Tibial artery (tissue), 4 donors: ENCODE results near the gene AMT.

ENCODE experiments used
- DNase-seq, 2 donors: peaks; one replicate each; pipeline ENCODE4 v3.0.0-alpha.2; 2019
- H3K27ac ChIP-seq, 2 donors: fragments of 200-600 bp; sonication (generic) in 1 of 2; 1 replicate in 1 of 2; 2 replicates in 1 of 2; pipeline ENCODE4 v1.5.1; 2018 to 2019; ENCODE audit warnings: mild to moderate bottlenecking in 1 of 2
- H3K27me3 ChIP-seq, 2 donors: fragments of 200-600 bp; sonication (generic) in 1 of 2; one replicate each; pipeline versions ENCODE4 v1.5.1 to v1.6.0; 2016 to 2019
- H3K36me3 ChIP-seq, 3 donors: fragments of 200-600 bp; sonication (generic) in 2 of 3; one replicate each; pipeline ENCODE4 v1.5.1; 2016 to 2019; ENCODE audit warnings: mild to moderate bottlenecking in 2 of 3
- H3K4me1 ChIP-seq, 4 donors: fragments of 200-600 bp; sonication (generic) in 2 of 4; 1 replicate in 3 of 4; 2 replicates in 1 of 4; pipeline ENCODE4 v1.5.1; 2016 to 2019
- H3K4me3 ChIP-seq, 2 donors: fragments of 200-600 bp; sonication (generic) in 1 of 2; 1 replicate in 1 of 2; 2 replicates in 1 of 2; pipeline ENCODE4 v1.5.1; 2018 to 2019; ENCODE audit warnings: mild to moderate bottlenecking in 2 of 2
- H3K9me3 ChIP-seq, 3 donors: fragments of 200-600 bp; sonication (generic) in 1 of 3; one replicate each; pipeline ENCODE4 v1.5.1; 2016 to 2019
- CTCF ChIP-seq, 2 experiments: fragments of 200-600 bp in 1 of 2; fragments of 450-650 bp in 1 of 2; IDR thresholded peaks; one replicate each; pipeline ENCODE4 v1.5.1; 2017 to 2019; ENCODE audit warnings: antibody characterized with exemption in 2 of 2, mild to moderate bottlenecking in 1 of 2, moderate library complexity in 1 of 2
- intact Hi-C: fragments of 100-400 bp; cut with DNase I; formaldehyde crosslinking; loops from one replicate; pipeline ENCODE4 v1.15.0; 2023; ENCODE audit warnings: low total_unique reads

Gene AMT, protein sequence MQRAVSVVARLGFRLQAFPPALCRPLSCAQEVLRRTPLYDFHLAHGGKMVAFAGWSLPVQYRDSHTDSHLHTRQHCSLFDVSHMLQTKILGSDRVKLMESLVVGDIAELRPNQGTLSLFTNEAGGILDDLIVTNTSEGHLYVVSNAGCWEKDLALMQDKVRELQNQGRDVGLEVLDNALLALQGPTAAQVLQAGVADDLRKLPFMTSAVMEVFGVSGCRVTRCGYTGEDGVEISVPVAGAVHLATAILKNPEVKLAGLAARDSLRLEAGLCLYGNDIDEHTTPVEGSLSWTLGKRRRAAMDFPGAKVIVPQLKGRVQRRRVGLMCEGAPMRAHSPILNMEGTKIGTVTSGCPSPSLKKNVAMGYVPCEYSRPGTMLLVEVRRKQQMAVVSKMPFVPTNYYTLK

DNA sequence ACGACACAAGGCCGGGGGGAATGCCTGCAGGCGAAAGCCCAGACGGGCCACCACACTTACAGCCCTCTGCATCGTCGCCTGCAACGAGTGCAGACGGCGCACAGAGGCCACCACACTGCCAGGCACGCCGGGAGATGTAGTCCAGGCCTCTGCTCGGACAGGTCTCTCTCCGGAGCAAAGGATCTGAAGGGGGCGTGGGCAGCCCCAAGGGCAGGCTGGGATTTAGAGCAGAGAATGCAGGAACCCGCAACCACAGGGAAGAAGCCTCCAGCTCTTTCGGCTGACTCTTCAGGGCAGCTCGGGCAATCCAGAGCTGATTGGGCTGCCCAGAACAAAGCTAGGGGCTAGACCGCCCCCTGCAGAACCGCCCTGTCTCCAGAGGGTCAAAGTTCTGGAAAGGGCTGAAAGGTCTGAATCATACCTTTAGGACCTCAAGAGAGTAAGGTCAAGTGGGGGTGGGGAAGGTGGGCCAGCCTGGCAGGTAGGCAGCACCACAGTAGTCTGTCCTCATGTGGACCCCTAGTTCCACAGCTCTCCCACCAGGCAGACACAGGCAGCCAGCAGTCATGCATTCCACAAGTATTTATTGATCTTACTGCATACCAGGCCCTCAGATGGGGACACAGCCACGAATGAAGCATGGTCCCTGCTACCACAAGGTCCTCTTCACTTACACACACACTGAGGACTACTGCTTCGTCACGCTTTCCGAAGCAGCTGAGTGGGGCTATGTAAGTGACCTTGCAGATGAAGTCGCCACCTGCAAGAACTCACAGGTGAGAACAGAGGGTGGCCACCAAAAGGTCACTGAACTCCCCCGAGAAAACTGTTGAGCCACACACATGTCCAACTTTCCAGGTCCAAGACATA is at the start of gene AMT:
Gene AMT (minus strand): TSS at position 95 of the 870 bp plus-strand sequence. CDS start 23 bp downstream, at position 72.
- peaks cover 0 to 56% (median 17%) of the 10 kb centered on the region in 3 donors for H3K36me3 ChIP-seq
- no peak for DNase-seq
- H3K4me3 ChIP-seq: peak within 1 kb of the TSS; percentile 39 to 44
- H3K9me3 ChIP-seq: no peaks in the 10 kb centered on the region
- H3K4me1 ChIP-seq: peaks cover 0 to 19% (median 12%) of the 10 kb centered on the region in 4 donors
- H3K27me3 ChIP-seq: no peaks in the 10 kb centered on the region
- peak within 1 kb of the TSS in 1 of 2 donors; percentile 69 for H3K27ac ChIP-seq
- TF ChIP-seq CTCF (IDR thresholded peaks at IDR 0.05): no peak
- intact Hi-C loops: no loop called here

DNA sequence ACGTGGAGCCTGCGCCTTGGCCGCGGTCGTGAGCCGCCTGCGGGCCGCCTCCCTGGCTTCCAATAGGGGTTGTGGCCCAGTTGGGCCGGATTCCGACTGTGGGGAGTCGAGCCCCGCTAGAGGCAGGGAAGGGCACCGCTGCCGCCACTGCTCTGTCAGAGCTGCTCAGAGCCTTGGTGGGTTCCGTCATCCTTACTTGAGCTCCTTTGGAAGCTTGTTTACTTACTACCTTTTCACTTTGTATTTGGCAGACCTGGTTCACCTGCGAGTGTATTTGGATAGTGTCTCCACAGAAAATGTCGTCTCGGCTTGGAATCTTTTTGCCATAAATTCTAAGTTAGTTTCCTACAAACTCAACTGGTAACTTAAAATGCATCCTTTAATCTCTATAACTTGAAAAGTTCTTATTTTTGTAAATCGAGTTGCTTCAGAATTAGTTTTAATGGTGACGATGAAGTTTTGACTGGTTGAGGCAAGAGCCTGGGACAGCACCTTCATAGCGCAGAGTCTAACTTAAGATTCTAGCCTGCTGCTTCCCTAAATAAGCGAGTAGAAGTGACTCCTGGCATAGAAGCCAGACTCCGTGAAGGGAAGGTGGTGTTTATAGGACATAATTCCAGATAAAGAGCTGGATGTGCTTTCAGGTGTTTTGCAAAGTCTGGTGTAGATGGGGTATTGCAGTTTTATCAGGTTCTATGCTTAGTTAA is 48.6 kb upstream of the AMT start:
- intact Hi-C loops: no loop called here
- Histone ChIP-seq H3K4me1 (peaks cover 0 to 44% (median 25%) of the 10 kb centered on the region in 4 donors), H3K36me3 (no peaks in the 10 kb centered on the region), H3K4me3 (peak overlapping the region; percentile 68 to 72), H3K27me3 (no peaks in the 10 kb centered on the region), H3K9me3 (no peaks in the 10 kb centered on the region), H3K27ac (peak overlapping the region; percentile 91 to 92)
- no peak for DNase-seq
- TF ChIP-seq CTCF (IDR thresholded peaks at IDR 0.05): no peak

- DNase-seq: peak; percentile 99 to 100
- H3K27me3 ChIP-seq: no peaks in the 10 kb centered on the region
- peak within 1 kb of the TSS; percentile 68 to 72 for H3K4me3 ChIP-seq
- intact Hi-C loops: no loop called here
- peaks cover 0 to 37% (median 26%) of the 10 kb centered on the region in 4 donors for H3K4me1 ChIP-seq
- no peak for TF ChIP-seq CTCF (IDR thresholded peaks at IDR 0.05)
- H3K9me3 ChIP-seq: no peaks in the 10 kb centered on the region
- H3K27ac ChIP-seq: peak within 1 kb of the TSS; percentile 91 to 95
- H3K36me3 ChIP-seq: no peaks in the 10 kb centered on the region
Observed at GRCh38 chr3:49469936-49470713, 47.9 kb upstream of the AMT start, which contains the start of gene DAG1. Gene DAG1 (plus strand): TSS chr3:49470267. CDS start chr3:49510535, 40,268 bp downstream.

DNA sequence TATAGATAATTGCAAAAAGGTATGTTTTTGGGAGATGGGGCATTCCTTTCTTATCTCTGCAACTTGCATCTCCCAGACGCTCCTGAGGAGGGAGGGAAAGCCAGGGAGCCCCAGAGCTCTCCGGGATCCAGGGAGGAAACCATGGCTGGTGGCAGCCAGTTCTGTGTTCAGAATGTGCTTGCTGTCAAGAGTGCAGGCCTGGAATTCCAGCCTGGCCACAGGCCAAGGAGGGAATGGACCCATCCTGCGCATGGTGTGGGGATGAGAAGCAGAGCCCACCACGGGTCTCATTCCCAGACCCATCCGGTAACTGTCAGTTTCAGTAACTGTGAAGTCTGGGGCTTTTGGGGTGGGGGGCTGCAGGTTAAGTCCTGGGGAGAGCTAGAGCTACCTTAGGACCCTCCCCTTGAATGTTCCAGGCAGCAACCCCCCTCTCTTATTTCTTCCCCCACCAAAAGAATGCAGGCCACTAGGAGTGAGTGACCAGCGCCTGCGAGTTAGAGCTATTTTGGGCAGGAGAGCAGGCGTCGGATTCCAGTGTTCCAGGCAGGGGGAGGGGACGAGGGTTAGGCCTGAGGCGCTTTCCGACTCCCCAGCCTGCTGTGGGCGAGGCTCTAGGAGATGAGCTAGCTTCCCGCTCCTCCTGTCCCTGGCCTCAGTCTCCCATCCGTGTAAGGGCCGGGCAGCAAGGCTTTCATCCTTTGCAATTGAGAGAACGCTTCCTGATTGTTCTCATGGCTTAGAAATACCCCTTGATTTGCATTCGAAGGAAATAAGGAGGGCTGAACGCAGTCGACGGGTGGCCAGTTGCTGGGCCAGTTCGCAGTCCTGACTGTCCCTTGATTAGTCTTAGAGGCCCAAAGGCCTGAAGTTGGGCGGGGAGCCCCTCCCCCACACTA is 47.0 kb upstream of the AMT start:
- Histone ChIP-seq H3K27me3 (no peaks in the 10 kb centered on the region), H3K4me1 (peaks cover 0 to 35% (median 27%) of the 10 kb centered on the region in 4 donors), H3K36me3 (no peaks in the 10 kb centered on the region), H3K27ac (peak overlapping the region; percentile 91 to 95), H3K9me3 (no peaks in the 10 kb centered on the region), H3K4me3 (peak overlapping the region; percentile 68 to 72)
- intact Hi-C loops: no loop called here
- peak; percentile 78 to 93 for DNase-seq
- TF ChIP-seq CTCF (IDR thresholded peaks at IDR 0.05): peak in 1 of 2 experiments; percentile 4
